GM18951 (cell line): Measurements from ENCODE around the gene GREB1.

Experiments
- POLR2A ChIP-seq: IDR thresholded peaks from 4 replicates; pipeline ENCODE4 v1.6.1; 2011; ENCODE audit warnings: mild to moderate bottlenecking; ENCODE audit not compliant: insufficient read length, insufficient read depth; ENCODE audit errors: extremely low read depth
- in situ Hi-C: fragments of 300-500 bp; cut with MboI; formaldehyde crosslinking; loops from one replicate; pipeline ENCODE4 v1.12.0; 2022; ENCODE audit warnings: low sequenced_read_pairs, mixed read lengths, inconsistent platforms; ENCODE audit not compliant: unreplicated experiment

GREB1 gene

DNA sequence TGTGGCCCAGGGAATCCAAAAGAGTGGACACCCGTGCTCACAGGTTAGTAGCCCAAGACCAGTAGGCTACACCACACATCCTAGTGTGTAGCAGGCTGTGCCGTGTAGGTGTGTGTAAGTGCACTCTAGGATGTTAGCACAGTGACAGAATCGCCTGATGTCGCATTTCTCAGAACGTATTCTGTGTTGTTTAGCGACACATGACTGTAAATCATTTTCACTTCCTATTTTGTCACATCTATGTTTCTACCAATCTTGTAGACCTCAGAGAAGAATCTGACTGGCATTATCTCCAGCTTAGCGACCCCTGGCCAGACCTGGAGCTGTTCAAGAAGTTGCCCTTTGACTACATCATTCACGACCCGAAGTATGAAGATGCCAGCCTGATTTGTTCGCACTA is 91.0 kb downstream of the GREB1 start:
- TF ChIP-seq POLR2A = no peak
- in situ Hi-C loops = no loop called here

GRCh38 chr2:11625671-11626070 is 91.8 kb downstream of the GREB1 start:
- in situ Hi-C loops = no loop called here
- TF ChIP-seq POLR2A = no peak

DNA sequence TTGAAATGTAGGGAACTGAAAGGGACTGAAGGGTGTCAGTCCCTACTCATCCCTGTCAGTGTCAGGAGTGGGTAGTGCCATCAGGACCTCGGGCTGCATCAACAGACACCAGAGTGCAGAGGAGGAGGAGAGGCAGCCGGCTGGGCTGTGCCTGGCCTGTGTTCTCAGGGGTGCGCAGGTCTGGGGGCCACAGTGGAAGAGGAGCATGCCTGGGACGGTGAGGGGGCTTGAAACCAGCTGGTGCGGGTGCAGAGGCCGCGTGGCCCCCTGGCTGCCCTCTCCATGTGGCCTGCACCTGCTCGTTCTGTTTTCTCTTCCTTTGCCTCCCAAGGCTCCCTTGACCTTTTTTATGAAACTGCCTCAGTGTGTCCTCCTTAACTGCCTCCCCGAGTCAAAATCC is 94.8 kb downstream of the GREB1 start:
- in situ Hi-C loops = no loop called here
- TF ChIP-seq POLR2A = no peak

DNA sequence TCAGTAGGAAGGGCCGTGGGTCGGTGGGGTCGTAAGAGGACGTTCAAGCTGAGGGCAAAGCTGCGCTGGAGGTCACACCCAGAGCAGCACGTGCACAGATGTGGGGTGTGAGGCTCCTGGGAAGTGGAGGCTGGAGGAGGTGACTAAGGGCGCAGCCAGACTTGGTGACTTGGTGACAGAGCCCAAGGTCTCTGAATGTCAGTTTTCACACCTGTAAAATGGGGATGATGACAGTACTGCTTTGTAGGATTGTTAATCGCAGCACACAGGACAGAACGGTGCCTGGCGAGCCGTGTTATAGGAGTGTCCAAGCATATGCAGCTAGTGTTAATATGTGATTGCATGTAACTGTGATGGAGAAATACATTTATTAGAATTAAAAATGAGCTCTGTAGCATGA is 95.4 kb downstream of the GREB1 start:
- in situ Hi-C loops = no loop called here
- TF ChIP-seq POLR2A = no peak

- TF ChIP-seq POLR2A = no peak
- in situ Hi-C loops = no loop called here
Observed at GRCh38 chr2:11629851-11630250, 96.0 kb downstream of the GREB1 start.

DNA sequence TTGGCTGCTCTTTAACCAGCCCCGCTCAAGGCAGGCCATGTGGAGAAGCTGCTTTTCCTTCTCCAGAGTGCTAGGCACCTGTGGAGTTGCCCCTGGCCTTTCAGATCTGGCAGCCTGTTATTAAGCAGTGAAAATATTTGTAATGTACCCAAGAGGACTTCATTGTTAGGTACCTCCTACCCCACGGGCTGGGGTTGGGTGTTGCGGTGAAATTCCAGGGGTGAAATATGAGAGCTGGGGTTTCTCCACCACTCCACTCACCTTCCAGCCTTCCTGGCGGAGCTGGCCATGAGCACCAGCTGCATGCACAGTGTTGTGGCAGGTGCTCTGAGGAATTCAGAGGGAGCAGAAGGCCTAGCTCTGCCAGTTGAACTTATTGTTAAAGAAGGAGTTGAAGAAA is 97.0 kb downstream of the GREB1 start:
- no peak for TF ChIP-seq POLR2A
- in situ Hi-C loops = no loop called here

- in situ Hi-C loops = no loop called here
- TF ChIP-seq POLR2A = no peak
Observed at GRCh38 chr2:11631462-11631861, 97.6 kb downstream of the GREB1 start.

- in situ Hi-C loops = no loop called here
- no peak for TF ChIP-seq POLR2A
Observed at GRCh38 chr2:11633923-11634478, 100.2 kb downstream of the GREB1 start.

GRCh38 chr2:11634584-11634983 is 100.7 kb downstream of the GREB1 start:
- in situ Hi-C loops = no loop called here
- TF ChIP-seq POLR2A = no peak

DNA sequence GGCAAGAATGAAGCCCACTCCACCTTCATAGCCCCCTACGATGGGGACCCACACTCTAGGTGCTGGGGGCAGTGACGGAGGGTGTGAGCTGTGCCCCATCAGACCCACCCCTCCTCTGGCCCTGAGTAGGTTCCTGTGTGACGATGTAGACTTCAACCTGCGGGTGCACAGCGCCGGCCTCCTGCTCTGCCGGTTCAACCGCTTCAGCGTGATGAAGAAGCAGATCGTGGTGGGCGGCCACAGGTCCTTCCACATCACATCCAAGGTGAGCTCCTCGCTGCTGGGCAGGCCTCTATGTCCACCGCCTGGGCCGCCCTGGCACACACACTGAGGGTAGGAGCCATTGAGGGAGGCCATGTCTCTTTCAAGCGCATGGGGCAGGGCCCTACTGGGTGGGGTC is 101.3 kb downstream of the GREB1 start:
- no peak for TF ChIP-seq POLR2A
- in situ Hi-C loops = no loop called here

DNA sequence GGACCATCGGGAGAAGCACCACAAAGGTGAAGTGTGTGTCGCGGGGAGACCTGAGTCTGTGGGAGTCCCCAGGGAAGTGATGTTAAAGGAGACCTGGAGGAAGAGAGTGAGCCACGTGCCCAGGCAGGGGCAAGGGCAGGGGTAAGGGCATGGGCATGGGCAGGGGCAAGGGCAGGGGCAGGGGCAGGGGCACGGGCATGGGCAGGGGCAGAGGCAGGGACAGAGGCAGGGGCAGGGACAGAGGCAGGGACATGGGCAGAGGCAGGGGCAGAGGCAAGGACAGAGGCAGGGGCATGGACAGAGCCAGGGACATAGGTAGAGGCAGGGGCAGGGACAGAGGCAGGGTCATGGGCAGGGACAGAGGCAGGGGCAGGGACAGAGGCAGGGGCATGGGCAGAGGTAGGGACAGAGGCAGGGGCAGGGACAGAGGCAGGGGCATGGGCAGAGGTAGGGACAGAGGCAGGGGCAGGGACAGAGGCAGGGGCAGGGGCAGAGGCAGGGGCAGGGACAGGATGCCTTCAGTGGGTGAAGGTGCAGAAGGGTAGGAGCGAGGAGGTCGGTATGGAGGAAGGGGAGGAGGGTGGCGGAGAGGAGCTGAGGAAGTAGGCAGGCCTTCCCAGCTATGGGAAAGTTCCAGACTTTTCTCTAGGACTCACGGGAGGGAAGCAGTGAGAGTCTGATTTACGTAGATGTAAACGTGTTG is 102.9 kb downstream of the GREB1 start:
- in situ Hi-C loops = no loop called here
- TF ChIP-seq POLR2A = no peak

GRCh38 chr2:11637546-11637945 is 103.7 kb downstream of the GREB1 start:
- in situ Hi-C loops = no loop called here

DNA sequence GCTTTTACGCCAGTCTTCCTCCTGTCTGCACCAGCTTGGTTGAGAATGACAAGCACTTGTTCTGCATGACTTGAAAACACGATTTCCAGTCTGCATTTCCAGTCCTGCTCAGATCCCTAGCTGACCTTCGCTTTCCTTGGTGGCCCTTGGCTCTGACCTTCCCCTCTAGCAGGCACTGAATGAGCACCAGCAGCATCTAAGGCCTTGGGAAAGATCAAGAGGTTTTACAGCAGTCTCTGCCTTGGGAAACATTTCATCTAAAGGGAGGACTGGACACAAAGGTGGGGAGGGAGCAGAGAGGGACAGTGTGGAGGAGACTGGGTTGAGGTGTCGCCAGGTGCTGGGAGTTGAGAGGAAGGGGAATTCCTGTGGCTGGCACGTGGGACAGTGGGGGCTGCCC is 105.7 kb downstream of the GREB1 start:
- TF ChIP-seq POLR2A = no peak
- in situ Hi-C loops = no loop called here

More at GRCh38 chr2:11637546-11637945, 103.7 kb downstream of the GREB1 start:
- TF ChIP-seq POLR2A = no peak

DNA sequence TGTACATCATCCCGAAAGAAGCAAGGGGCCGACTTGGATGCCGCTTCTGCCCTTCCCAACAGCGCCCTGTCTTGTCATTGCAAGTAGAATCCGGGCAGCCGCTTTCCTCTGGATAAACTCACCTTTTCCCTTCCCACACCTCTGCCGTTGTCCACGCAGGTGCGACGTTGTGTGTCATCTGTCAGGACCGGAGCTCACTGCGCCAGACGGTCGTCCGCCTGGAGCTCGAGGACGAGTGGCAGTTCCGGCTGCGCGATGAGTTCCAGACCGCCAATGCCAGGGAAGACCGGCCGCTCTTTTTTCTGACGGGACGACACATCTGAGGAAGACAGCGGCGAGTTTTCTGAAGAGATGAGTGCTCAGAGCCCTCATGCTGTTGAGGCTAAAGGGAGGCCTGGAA is 106.3 kb downstream of the GREB1 start:
- in situ Hi-C loops = no loop called here
- no peak for TF ChIP-seq POLR2A
